Measurements from ENCODE around the gene RUNDC1. TPM values are rescaled to one million over a fixed set of nuclear protein-coding genes. Genes with fewer than 3 reads are reported as not detected.
"Not testable (repeated sequence)": the region's sequence is repeated elsewhere in the genome, so short reads cannot be mapped to it uniquely, and the experiment has no call there.

The RUNDC1 gene
- total RNA-seq, 1 experiment from 2014 or later: 13.4 TPM

DNA sequence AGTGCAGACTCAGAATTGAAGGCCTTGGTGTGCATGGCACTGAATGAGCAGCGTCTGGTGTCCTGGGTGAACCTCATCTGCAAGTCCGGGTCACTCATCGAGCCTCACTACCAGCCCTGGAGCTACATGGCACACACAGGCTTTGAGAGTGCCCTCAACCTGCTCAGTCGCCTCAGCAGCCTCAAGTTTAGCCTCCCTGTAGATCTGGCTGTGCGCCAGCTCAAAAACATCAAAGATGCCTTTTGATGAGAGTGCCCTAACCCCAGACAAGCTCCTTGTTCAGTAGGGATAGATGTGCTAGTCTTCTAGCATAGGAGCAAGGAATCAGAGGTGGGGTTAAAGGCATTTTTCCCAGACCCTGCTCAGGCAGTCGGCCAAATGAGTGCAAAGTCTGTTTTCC, 11.1 kb downstream of the RUNDC1 start:
- Mint-ChIP-seq H3K4me3 (ENCODE audit: unreplicated experiment) (no peak overlapping the region), H3K36me3 (ENCODE audit: insufficient read depth, unreplicated experiment) (peaks cover 79% of the 10 kb centered on the region), H3K27me3 (ENCODE audit: insufficient read depth, unreplicated experiment) (no peaks in the 10 kb centered on the region), H3K27ac (ENCODE audit: low read depth, unreplicated experiment) (no peak overlapping the region), H3K9me3 (ENCODE audit: unreplicated experiment) (no peaks in the 10 kb centered on the region), H3K4me1 (ENCODE audit: insufficient read depth, unreplicated experiment) (peaks cover 10% of the 10 kb centered on the region)
- TF ChIP-seq, protein P1, sequence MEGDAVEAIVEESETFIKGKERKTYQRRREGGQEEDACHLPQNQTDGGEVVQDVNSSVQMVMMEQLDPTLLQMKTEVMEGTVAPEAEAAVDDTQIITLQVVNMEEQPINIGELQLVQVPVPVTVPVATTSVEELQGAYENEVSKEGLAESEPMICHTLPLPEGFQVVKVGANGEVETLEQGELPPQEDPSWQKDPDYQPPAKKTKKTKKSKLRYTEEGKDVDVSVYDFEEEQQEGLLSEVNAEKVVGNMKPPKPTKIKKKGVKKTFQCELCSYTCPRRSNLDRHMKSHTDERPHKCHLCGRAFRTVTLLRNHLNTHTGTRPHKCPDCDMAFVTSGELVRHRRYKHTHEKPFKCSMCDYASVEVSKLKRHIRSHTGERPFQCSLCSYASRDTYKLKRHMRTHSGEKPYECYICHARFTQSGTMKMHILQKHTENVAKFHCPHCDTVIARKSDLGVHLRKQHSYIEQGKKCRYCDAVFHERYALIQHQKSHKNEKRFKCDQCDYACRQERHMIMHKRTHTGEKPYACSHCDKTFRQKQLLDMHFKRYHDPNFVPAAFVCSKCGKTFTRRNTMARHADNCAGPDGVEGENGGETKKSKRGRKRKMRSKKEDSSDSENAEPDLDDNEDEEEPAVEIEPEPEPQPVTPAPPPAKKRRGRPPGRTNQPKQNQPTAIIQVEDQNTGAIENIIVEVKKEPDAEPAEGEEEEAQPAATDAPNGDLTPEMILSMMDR (IDR thresholded peaks at IDR 0.05; ENCODE audit: unreplicated experiment): no peak
- ChIA-PET POLR2A (interaction anchor here (1.0 kb wide), 2 partner anchors 10 to 11 kb away, joined by 3 read pairs; partner anchors contain the start of gene RUNDC1), CTCF (interaction anchor here (0.7 to 1.3 kb wide), 2 partner anchors 63 to 149 kb away, joined by 3 read pairs; no protein-coding TSS in a partner anchor)
- TSS peak; percentile 2 for BruUV-seq (replicated peaks)
- DNase-seq (ENCODE audit: unreplicated experiment): no peak
- intact Hi-C loops (cut with micrococcal nuclease): no loop called here

DNA sequence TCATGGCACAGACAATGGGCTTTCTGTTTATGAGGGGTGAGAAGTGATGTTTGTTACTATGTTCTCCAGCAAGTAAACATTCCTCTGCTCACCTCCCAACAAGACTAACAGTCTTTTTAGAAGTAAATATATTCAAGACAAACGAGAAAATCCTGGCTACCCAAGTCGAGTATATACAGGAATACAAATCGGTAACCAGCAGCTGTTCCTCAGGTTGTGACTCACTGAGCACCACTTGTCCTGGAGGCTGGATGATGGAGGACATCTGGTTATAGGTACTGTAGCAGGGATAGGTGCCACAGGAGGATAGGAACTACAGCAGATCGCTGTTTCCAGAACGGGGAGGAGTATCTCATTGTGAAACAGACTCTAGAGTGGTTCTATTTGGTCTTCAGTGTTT, 12.5 kb downstream of the RUNDC1 start:
- Mint-ChIP-seq H3K4me3 (ENCODE audit: unreplicated experiment) (no peak overlapping the region), H3K9me3 (ENCODE audit: unreplicated experiment) (no peaks in the 10 kb centered on the region), H3K27me3 (ENCODE audit: insufficient read depth, unreplicated experiment) (no peaks in the 10 kb centered on the region), H3K4me1 (ENCODE audit: insufficient read depth, unreplicated experiment) (peaks cover 12% of the 10 kb centered on the region), H3K27ac (ENCODE audit: low read depth, unreplicated experiment) (no peak overlapping the region), H3K36me3 (ENCODE audit: insufficient read depth, unreplicated experiment) (peaks cover 68% of the 10 kb centered on the region)
- POLR2A ChIA-PET: interaction anchor here (0.5 kb wide), 1 partner anchor 12 kb away, joined by 3 read pairs; no protein-coding TSS in a partner anchor
- DNase-seq (ENCODE audit: unreplicated experiment): no peak
- intact Hi-C loops (cut with micrococcal nuclease): no loop called here
- BruUV-seq (replicated peaks): TSS peak; percentile 14
- CTCF ChIA-PET: no interaction called here
- TF ChIP-seq, protein P1 (IDR thresholded peaks at IDR 0.05; ENCODE audit: unreplicated experiment): no peak

DNA sequence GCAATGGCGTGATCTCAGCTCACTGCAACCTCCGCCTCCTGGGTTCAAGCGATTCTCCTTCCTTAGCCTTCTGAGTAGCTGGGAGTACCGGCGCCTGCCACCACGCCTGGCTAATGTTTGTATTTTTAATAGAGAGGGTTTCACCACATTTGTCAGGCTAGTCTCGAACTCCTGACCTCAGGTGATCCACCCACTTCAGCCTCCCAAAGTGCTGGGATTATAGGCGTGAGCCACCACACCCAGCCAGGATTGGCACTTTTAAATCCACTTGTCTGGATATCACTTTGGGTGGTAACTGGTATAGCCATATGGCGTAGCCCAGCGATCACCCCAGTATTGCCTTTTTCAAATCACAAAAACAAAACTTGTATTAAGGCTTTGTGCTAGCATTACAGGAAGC, 13.5 kb downstream of the RUNDC1 start:
- H3K27me3 Mint-ChIP-seq (ENCODE audit: insufficient read depth, unreplicated experiment); H3K4me3 Mint-ChIP-seq (ENCODE audit: unreplicated experiment); CTCF ChIA-PET; DNase-seq (ENCODE audit: unreplicated experiment); H3K9me3 Mint-ChIP-seq (ENCODE audit: unreplicated experiment); POLR2A ChIA-PET; H3K27ac Mint-ChIP-seq (ENCODE audit: low read depth, unreplicated experiment); BruUV-seq (replicated peaks); intact Hi-C loops (cut with micrococcal nuclease): not testable (repeated sequence)
- H3K36me3 Mint-ChIP-seq (ENCODE audit: insufficient read depth, unreplicated experiment): peaks cover 67% of the 10 kb centered on the region
- peaks cover 15% of the 10 kb centered on the region for H3K4me1 Mint-ChIP-seq (ENCODE audit: insufficient read depth, unreplicated experiment)

DNA sequence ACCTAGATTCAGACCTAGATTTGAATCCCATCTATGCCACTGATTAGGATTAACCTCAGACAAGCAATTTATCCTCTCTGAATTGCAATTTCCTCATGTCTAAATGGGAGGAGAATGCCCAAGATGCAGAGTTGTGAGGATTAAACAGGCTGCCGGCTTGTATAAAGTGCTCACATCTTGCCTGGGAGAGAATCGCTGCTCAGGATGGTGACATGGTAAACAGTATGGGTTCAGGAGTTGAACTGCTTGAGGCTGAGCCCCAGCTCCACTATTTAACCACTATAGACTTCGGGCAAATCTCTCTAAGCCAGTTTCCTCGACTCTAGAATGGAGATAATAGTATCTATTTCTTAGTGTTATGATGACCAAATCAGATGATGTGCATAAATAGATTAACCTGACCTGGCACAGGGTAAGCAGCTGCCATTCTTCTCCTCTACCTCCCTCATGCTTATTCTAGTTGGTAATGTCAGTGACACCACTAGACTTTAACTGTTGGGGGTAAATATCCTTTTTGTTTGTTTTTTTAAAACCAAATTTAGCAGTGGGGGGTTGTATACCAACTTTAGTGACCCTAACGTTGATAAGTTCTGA, 17.1 kb downstream of the RUNDC1 start:
- Mint-ChIP-seq H3K4me1 (ENCODE audit: insufficient read depth, unreplicated experiment) (peaks cover 23% of the 10 kb centered on the region), H3K27me3 (ENCODE audit: insufficient read depth, unreplicated experiment) (no peaks in the 10 kb centered on the region), H3K9me3 (ENCODE audit: unreplicated experiment) (no peaks in the 10 kb centered on the region), H3K4me3 (ENCODE audit: unreplicated experiment) (peak overlapping the region; percentile 95), H3K36me3 (ENCODE audit: insufficient read depth, unreplicated experiment) (peaks cover 68% of the 10 kb centered on the region), H3K27ac (ENCODE audit: low read depth, unreplicated experiment) (peak overlapping the region; percentile 96)
- BruUV-seq (replicated peaks): no TSS peak
- intact Hi-C loops (cut with micrococcal nuclease): no loop called here
- TF ChIP-seq, protein P1 (IDR thresholded peaks at IDR 0.05; ENCODE audit: unreplicated experiment): no peak
- ChIA-PET POLR2A (interaction anchor here (0.5 to 3.6 kb wide), 34 partner anchors 9 to 1559 kb away, joined by 3 to 58 read pairs (median 6); partner anchors contain the start of genes AARSD1, AOC2, BECN1 and BRCA1), CTCF (interaction anchor here (0.6 to 2.5 kb wide), 11 partner anchors 12 to 413 kb away, joined by 3 to 17 read pairs (median 4); partner anchors contain the start of genes AARSD1, AOC2, BECN1 and VAT1)
- no peak for DNase-seq (ENCODE audit: unreplicated experiment)
